ENCODE measurements around the gene HSPA14.
"Not testable (repeated sequence)": the region's sequence is repeated elsewhere in the genome, so short reads cannot be mapped to it uniquely, and the experiment has no call there.

The HSPA14 gene

GRCh38 chr10:14884082-14884481, 46.0 kb downstream of the HSPA14 start:
- no peak for FAIRE-seq

DNA sequence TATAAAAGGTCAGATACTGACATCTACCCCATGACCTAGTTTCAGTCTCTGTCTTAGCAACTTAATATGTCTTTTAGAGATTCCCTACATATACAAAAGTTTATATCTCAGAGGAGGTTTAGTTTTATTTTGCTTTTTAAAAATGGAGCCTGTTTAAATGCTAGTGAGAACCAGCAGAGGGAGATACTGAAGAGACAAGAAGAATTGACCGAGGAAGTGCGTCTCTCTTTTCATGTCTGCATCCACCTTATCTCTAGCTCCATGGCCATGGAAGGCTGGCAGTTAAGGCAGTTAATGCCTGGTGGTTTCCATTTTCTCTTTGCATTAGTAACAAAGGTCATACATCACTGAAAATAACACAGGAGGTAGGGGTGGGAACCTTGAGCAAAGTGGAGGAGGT, 51.2 kb downstream of the HSPA14 start:
- FAIRE-seq, result no peak

DNA sequence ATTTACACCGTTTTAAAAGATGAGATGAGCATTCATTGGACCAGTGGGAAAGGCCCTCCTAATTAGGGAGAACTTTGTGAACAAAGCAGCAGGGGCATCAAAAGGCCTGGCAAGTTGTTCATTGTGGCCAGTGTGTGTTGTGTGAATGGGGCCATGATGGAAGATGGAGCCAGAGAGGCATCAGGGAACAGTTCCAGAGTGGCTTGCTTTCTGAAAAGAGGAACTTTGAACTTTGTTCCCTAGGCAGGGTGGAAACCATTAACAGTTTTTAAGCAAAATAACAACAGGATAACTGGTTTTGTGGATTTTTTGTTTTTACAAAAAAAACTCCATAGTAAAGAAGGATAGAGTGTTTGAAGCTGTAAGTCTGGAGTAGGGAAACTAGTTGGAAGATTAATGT, 53.0 kb downstream of the HSPA14 start:
- FAIRE-seq, result no peak

DNA sequence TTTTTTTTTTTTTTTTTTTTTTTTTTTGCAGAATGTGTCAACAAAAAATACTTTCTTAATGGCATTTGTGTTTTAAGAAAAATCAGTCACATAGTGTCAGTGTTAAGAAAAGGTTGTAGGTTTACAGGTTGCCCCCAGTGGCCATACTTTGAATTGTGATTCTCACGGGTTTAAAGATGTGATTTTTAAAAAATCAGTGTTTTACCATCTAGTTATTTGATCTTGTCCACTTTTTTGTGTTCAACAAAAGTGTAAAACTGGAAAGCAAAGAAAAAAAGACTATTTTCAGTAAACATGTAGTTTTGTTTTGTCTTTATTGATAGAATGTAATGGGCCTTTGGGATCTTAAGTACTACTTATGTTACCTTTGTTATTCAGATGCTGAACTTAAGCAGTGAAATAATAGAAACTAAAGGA, 66.2 kb downstream of the HSPA14 start:
- FAIRE-seq, result peak; percentile 73

- no peak for FAIRE-seq
Observed at GRCh38 chr10:14904864-14905263, 66.8 kb downstream of the HSPA14 start.

DNA sequence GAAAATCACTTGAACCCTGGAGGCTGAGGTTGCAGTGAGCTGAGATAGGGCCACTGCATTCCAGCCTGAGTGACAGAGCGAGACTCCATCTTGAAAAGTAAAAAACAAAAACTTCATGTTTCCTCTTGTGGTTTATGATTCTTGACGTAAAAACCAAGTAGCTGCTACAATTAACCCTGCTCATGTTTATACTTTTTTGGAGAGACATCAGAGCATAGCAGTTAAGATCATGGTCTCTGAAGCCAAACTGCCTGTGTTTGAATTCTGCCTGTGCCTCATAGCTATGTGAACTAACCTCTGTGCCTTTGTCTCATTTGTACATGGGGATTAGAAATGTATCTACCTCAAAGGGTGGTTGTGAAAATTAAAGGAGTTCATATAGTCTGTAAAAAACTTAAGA, 67.8 kb downstream of the HSPA14 start:
- FAIRE-seq, result no peak

DNA sequence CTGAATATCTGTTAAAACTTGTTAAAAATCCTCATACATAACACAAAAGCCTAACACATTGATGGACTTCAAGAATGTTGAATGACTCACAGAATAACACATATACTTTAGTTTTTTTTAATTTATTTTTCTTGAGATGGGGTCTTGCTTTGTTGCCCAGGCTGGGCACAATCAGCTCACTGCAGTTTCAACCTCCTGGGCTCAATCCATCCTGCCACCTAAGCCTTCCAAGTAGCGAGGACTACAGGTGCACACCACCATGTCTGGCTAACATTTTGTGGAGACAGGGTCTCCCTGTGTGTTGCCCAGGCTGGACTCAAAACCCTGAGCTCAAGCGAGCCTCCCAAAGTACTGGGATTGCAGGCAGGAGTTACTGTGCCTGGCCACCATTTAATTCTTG, 68.7 kb downstream of the HSPA14 start:
- no peak for FAIRE-seq

GRCh38 chr10:14907591-14907990, 69.5 kb downstream of the HSPA14 start:
- not testable (repeated sequence) for FAIRE-seq

DNA sequence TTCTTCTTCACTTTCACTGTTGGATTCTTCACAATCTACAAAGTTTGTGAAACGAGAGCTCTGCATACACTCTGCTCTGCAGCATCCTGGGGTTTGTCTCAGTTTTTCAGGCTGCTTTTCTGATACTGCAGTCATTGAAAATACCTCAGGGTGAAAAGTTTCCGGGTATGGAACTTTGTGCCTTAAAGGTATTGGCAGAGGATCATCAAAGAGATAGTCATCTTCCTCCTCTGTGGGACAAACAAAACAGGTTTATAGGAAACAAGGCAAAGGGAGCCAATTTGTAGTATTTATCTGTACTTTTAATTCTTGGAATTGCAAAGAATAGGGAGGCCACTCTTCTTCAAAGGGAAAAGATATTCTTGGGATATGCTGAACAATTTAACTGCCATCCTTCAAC, 71.0 kb downstream of the HSPA14 start:
- FAIRE-seq, result no peak

DNA sequence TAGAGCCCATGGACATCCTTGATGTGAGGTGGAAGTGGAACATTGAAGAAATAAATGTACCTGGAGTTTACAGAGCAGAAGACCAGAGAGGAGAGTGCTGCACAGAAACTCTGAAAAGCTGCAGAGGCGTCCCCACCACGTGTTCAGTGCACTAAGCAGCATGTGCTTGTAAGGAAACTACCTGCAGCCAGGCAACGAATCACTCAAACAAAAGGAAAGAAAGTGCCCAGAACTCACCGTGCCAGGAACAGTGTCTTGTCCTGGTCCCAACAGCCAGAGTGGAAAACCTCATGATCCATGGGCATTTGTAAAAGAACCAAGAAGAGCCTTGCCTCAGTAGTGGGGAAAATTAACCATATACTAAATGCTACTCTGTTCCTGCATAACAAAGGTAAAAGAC, 72.8 kb downstream of the HSPA14 start:
- no peak for FAIRE-seq

- no peak for FAIRE-seq
Observed at GRCh38 chr10:14911801-14912200, 73.7 kb downstream of the HSPA14 start.

DNA sequence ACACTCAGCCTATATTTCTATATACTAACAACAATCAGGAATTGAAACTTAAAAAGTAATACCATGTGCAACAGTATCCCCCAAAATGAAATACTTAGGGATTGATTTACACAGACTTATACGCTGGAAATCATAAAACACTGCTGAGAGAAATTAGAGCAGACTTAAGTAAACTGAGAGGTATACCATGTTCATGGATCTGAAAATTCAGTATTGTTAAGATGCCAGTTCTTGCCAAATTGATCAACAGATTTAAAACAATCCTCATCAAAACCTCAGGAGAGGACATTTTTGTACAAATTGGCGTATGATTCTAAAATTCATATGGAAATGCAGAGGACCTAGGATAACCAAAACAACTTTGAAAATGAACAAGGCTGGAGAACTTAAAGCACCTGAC, 78.5 kb downstream of the HSPA14 start:
- FAIRE-seq, result no peak

DNA sequence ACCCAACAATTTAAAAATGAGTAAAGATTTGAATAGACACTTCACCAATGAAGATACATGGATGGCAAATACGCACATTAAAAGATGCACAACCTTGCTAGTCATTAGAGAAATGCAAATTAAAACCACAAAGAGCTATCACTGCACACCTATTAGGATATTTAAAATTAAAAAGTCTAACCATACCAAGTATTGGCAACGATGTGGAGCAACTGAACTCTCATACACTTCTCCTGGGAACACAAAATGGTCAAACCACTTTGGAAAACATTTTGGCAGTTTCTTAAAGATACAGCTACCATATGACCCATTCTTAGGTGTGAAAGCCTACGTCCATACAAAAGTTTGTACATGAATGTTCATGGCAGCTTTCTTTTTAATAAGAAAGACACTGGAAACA, 79.7 kb downstream of the HSPA14 start:
- no peak for FAIRE-seq

GRCh38 chr10:14918964-14919363, 80.9 kb downstream of the HSPA14 start:
- FAIRE-seq, result no peak

All from TTC549 (cell line).